Activated CD4-positive, alpha-beta T cell treated with anti-CD3 and anti-CD28 coated beads for 24 hours (primary cell): ENCODE results near the gene TUBA4A.

ENCODE experiments used
- DNase-seq, 2 donors: peaks; one replicate each; pipeline ENCODE4 v3.0.0-alpha.2; 2020; ENCODE audit warnings: low read depth in 2 of 2

Gene TUBA4A

DNA sequence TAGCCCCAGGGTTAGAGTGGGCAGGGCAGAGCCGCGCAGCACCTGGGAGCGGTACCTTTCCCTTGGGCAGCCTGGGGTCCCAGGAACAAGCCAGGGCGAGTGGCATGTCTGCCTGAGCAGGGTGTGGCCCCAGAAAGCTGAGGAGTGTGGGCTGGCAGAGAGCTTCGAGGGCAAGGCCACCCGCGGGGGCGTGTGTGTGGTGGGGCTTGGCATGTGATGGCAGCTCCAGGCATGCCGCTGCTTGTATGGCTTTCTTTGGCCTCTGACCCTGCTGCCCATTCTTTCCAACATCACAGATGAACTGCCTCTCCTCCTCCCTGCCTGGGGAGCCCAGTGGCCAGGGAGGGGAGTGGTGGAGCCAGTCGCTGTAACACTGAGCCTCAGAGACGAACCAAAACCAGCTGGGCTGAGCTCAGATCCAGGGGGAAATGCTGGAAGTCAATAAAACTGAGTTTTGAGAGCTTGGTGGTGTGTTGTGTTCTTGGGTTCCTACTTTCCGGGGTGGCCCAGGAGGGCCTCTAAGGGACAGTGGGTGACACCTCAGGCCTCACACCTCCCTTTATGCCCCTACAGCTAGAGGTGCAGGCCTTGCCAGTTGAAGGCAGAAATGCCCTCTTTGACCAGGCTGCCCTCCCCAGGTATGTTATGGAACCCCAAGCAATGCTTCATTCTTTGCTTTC, 32.9 kb upstream of the TUBA4A start:
- DNase-seq: no peak

DNA sequence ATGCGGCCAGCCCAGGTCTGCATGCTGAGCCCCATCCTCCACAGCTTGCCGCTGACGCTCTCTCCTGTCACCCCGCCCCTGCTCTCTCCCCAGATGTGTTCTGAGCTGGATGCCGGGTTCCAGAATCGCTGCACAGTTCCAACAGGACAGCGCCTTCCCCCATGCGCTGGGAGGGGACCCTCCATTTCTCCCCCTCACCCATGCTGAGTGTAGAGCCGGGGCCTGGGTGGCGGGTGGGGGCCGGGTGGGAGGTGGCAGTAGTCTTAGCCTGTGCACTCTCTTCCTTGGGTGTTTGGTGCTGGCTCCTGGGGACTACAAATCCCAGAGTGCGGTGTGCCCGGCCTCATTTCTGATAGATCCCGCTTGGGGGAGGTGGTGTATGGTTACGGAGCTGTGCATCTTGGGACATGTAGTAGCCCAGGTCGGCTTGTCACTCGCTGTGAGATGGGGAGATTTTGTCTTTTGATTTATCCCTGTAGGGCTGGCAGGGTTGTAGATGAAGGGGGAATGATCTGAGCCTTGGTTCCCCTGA, 32.2 kb upstream of the TUBA4A start:
- no peak for DNase-seq

DNA sequence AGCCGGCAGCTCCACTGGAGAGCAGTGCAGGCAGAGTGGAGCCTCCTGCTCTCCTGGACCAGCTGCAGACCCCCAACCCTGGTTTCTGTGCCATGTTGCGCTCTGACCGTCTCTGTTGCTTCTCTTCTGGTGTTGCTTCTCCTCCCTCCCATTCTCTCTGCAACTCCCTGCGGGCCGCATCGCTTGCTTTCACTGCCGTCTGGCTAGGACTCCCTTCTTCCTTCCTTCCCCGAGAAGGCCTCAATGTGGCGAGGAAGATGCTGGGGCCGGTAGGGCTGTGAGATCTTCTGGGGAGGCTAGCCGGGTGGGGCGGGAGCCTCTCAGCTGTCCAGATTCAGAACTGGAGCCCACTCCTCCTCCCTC, 31.6 kb upstream of the TUBA4A start:
- no peak for DNase-seq

DNA sequence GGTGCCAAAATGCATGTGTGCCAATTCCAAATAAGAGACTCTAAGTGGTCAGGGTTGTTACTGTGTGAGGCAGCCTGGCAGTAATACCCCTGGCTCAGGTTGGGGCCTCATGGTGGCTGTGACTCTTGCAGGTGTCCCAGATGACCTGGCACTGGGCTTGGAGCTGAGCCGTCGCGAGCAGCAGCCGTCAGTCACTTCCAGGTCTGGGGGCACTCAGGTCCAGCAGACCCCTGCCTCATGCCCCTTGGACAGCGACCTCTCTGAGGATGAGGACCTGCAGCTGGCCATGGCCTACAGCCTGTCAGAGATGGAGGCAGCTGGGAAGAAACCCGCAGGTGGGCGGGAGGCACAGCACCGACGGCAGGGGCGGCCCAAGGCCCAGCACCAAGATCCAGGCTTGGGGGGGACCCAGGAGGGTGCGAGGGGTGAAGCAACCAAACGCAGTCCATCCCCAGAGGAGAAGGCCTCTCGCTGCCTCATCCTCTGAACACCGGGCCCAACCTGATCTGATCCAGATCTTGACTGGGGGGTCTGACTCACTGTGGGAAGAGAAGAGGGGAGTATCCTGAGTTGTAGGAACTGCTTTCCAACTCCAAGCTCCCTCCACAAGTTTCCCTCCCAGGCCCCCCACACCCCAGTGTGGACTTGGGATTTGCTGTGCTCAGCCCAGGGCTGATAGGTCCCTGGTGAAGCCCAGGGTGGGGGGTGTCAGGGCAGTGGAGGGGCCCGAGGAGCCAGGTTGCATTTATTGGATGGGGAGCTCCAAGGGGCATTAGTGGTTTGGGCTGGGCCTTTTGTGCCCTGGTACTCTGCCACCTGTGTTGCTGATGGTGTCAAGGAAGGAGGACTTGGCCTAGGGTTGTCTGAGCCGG, 31.0 kb upstream of the TUBA4A start:
- no peak for DNase-seq

DNA sequence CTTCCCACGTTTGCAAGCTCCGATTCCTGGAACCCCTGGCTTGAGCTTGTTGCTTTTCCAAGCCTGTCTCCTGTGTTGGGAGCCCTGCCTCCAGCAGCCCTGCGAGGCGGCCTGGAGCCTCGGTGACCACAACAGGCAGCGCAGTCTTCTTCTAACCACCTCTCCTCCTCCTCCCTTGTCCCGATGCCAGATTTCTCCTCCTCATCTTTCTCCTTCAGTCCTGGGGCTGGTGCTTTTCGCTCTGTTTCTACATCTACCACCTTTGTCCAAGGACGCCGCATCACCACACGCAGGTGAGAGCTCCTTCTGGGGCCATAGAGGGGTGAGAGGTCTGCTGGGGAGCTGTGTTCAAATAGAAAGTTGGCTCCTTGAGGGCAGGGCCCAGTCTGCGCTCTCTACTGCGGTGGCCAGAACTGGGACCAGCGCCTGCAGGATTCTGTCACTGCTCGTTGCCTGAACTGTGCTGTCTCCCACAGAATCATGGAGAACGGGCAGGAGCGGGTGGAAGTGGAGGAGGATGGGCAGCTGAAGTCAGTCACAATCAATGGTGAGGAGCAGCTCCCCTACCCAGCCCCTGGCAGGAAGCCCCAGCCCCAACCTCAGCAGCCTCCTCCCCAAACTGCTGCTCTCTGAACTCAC, 29.3 kb upstream of the TUBA4A start:
- no peak for DNase-seq

DNA sequence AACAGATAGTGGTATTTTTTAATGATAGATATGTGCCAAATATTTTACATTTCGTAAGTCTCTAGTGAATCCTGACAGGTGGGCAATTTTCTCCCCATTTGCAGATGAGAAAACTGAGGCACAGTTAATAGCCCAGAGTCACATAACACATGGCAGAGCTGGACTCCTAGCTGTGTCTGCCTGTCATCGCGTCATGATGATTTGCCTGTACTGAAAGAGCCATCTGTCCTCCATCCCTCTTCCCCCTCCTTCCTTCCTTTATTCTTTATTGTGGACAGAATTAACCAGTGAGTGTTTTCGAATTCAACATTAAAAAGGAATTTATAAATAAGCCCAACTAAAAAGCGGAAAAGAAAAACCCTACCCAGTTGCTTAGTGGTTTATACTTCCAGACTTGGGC, 28.7 kb upstream of the TUBA4A start:
- DNase-seq: no peak

DNA sequence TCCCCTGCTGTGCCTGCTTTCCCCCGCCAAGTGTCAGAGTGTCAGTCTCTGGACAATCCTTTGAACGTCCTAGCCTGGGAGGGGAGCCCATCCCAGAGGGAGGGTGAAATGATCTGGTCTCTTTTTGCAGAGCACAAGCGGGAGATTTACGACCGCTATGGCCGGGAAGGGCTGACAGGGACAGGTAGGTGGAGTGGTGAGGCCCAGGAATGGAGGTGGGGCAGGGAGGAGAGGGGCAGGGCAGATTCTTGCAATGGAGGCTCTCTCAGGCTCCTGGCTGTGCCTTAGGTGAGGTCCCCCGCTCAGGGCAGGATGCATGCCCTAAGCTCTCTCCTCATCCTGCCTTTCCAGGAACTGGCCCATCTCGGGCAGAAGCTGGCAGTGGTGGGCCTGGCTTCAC, 27.9 kb upstream of the TUBA4A start:
- no peak for DNase-seq

DNA sequence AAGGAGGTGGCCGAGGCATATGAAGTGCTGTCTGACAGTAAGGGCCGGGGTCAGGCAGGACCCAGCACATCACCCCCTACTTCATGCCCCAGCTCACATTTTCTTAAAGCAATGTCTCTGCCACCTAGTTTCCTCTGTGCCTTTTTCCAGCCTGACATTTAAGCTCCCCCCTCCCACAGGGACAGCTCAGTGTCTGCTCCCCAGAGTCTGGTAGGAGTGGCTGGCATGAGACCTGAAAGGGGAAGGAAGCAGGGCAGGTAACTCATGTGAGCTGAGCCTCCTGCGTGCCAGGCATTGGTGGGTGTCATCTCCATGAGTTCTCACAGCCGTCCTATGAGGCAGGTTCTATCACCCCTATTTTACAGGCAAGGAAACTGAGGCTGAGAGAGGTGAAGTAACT, 26.9 kb upstream of the TUBA4A start:
- no peak for DNase-seq

DNA sequence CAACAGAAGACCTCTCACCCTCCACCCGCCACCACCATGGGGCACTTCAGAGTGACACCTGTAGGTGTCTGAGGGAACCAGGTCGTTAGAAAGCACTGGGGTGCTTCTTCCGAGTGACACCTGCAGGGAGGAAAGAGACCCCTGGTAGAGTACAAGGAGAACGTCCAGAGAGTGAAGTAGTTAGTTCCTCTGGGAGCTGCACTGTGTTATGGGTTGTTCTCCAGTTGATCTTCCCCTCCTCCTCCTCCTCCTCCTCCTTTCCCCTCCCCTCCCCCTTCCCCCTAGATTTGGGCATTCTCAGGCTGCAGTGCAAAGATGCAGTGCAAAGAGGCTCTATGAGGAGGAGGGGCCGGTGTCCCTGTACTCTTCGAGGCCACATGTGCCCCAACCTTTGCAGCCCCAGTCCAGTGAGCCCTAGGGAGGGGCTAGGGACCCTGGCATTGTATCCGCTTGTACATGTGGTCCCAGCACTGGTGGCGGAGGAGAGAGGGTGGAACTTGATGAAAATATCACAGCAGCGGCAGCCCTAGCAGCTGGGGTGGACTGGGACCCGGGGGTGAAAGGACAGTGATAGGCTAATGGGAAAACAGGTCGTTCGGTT, 26.3 kb upstream of the TUBA4A start:
- DNase-seq: no peak

DNA sequence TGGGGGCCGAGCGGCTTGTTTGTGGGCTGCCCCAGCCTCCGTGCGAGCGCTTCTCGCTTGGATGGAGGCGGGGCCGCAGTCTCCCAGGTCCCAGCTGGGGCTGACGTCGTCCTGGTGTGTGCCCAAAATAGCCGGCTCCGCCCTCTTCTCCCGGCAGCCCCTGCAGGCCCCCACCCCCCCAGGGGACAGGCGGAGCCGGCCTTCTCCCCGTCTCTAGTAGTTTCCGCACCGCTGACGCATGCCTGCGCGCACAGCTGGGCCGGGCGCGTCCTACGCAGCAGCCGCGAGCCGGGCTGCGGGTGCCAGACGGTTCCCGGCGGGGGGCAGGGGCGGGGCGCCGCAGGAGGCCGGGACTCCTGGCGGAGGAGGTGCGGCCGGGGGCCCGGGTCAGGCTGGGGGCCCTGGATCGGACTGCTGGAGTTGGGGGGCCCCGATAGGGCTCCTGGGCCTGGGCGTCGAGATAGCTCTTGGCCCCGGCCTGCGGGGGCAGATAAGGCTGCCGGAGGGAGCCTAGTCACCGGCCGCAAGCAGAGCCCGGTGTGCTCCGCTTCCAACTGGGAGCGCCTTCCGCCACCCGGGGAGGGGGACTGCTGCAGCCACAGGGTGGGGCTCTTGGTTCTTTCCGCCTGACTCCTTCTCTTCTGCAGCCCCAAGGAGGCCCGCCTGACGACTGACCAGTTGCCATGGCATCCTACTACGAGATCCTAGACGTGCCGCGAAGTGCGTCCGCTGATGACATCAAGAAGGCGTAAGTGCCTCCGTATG, 25.6 kb upstream of the TUBA4A start, which contains the start of gene DNAJB2:
DNAJB2 (plus strand) TSS at position 216 of the 765 bp plus-strand sequence; CDS start at position 684, 468 bp downstream.
- peak; percentile 98 to 99 for DNase-seq

DNA sequence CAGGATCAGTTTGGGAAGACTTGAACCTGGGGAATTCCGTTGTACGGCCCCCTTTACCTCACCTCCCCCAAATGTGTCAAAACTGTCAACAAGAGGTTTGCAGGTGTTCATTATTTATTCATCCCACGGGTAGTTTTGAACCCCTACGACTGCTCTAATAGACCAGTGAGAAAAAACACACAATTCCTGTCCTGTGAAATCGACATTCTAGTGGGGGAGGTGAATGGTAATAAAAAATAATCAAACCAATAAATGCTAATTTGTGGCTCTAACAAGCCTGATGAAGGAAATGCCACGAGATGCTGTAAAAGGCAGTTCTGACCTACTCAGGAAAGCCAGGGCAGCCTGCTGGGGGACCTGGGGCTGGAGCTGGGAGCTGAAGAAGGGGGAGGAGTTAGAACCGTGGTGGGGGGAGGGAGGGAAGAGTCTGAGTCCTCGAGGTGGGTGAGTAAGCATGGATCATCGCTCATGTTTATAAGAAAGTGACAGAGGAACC, 25.0 kb upstream of the TUBA4A start:
- no peak for DNase-seq

DNA sequence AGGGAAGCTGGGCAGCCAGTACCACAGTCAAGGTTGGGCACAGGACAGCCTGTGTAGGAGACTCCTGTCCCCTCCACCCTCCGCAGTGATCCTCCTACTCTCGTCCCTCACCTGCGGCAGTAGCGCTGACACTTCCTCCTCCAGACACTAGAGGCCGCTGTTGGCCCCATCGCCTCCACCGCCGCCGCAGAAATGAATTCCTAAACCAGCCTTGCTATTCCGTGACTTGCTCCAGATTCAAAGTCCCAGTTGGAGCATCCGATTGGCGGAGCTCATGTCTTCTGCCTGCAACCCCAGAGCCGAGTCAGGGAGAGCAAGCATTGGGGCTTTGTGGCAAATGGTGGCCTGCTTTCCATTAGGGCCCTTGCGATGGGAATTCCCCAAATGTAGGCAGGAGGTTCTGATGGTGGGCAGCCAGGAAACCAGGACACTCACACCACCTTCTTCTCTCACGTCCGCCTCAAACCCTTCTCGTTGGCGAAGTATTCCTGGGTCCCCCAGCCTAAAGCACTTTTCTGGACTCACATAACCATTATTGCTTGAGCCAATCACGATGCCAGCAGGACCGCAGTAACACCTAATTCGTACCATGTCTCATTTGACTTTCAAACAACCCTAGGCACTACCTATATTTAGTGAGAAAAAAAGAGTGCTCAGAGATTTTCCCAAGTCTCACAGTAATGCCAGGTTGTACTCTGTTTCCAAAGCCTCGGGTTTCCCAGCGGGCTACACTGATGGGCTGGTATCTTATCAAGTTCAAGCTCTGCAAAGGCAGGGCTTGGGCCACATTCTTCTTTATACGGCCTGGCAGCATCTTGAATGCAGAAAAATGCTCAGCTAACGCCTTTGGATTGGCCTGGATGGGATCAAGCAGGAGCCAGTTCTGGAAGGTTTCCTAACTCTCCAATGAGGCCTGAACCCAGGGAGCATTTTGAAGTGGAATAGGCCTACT, 24.3 kb upstream of the TUBA4A start:
- peak; percentile 64 to 67 for DNase-seq

DNA sequence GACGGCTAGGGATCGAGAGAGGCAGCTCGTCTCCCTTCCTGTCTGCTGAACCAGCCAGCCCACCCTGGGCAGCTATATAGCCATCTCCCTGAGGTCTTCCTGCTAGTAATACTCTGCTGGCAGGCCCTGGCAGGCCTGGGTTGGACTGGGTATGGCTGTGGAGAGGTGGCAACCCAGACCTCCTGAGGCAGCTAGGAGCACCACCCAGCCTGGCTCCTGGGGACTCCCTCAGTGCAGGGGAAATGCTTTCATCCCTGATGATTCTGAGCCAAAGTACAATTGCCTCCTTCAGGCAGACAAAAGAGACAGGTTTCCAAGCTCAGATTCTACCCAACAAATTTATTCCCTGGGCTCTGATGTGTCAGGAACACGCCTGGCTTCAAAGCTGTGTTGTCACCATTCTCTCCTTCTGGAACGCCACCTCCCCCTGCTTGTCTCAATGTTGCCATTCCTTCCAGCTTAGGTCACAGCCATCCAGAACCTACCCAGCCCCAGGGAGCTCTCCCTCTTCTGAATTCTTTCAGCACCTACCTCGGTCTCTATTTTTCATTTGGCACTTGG, 20.7 kb upstream of the TUBA4A start:
- no peak for DNase-seq

DNA sequence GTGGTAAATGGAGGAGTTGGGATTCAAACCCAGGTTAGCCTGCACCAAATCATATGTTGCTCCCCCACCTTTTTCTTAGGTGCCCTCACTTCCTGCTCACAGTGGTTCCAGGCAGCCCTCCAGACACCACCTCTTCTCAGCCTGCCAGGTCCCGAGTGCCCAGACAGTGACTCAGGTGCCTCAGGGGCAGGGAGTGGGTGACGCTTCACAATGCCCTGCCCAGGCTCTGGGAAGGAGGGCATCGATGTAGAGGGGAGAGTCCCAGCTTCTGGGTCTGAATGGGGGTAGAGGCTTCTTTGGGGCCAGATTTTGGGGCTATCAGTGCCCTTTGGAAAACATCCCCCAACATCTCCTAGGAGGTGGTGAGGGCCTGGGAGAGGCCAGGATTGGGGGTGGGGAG, 20.2 kb upstream of the TUBA4A start:
- no peak for DNase-seq

DNA sequence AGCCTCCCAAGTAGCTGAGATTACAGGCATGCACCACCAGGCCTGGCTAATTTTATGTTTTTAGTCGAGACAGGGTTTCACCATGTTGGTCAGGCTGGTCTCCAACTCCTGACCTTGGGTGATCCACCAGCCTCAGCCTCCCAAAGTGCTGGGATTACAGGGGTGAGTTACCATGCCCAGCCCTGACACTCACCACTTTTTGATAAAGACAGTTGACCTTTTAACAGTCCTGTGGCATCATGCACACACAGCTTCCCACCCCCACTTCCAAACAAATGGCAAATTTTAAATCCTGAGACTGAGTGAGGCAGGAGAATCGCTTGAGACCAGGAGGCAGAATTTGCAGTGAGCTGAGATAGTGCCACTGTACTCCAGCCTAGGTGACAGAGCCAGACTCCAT, 19.3 kb upstream of the TUBA4A start:
- DNase-seq: no peak

DNA sequence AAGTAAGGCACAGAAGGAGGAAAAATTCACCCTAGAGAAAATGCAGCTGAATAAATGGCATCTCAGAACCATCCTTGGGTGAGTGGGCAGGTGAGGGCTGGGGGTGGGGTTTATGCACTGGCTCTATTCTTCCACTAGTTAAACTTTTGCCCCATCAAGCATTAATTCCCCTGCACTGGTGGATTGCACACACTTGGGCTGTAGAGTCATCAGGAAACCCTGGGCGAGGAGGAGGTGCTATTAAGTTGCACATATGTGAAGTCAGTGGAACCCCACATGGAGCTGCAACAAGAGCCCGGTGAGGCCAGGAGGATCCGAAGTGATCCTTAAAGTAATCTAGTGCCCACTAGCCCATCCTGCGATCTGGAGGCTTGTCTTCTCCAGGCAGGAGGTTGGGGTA, 18.6 kb upstream of the TUBA4A start:
- DNase-seq: no peak

DNA sequence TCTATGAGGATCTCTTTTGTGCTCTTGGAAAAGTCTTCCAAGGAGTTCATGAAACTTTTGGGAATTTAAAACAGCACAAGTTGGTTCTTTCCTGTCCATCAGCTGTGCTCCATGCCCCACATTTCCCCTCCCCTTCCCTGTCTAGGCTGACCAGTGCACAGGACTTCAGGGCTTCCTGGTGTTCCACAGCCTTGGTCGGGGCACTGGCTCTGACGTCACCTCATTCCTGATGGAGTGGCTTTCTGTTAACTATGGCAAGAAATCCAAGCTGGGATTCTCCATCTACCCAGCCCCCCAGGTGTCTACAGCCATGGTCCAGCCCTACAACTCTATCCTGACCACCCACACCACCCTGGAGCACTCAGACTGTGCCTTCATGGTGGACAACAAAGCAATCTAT, 17.3 kb upstream of the TUBA4A start:
- no peak for DNase-seq

DNA sequence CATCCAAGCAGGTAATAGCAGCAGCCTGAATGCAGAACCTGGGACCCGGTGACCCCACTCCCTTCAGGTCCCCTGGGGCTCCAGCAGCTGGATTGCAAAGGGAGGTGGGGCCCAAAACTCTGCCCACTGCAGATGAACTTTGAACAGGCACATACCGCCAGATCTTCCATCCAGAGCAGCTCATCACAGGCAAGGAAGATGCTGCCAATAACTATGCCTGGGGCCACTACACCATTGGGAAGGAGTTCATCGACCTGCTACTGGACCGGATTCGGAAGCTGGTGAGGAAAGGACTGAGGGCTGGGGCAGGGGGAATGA, 16.3 kb upstream of the TUBA4A start:
- no peak for DNase-seq

DNA sequence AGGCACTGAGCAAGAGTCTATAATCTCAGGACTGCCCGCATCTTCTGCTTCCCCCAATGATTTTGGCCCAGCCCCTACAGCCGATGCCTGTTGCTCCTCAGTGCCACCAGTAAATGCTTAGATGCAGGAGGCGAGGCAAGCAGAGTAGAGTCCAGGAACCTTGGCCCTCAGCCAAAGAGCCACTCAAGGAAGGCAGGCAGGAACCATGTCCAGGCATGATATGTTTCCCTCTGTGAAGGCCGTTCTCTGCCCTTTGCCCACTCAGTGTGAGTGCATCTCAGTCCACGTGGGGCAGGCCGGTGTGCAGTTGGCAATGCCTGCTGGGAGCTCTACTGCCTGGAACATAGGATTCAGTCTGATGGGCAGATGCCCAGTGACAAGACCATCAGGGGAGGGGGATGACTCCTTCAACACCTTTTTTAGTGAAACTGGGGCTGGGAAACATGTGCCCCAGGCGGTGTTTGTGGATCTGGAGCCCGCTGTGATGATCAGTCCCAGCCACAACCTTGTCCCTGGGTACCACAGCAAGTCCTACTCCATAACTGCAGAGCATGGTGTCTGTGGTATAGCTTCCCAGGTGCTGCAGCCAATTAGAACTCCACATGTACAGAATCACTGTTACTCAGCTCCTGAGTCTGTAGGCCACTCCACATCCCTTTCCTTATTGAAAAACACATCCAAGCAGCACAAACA, 15.8 kb upstream of the TUBA4A start:
- DNase-seq: no peak
